D721Med (cell line): ENCODE data around the gene CACNA2D1.

Experiments
- DNase-seq: peaks from one replicate; pipeline ENCODE4 v3.0.0; 2011; ENCODE audit warnings: low spot score; ENCODE audit not compliant: insufficient read length
- FAIRE-seq: peaks from 2 replicates; lab custom pipeline; 2011; peaks lifted over from hg19 to GRCh38; lab: Jason Lieb, UNC
- CTCF ChIP-seq: IDR thresholded peaks from 2 replicates; pipeline ENCODE4 v1.5.1; 2012; ENCODE audit warnings: mild to moderate bottlenecking, control low read depth; ENCODE audit not compliant: insufficient read depth; ENCODE audit errors: missing control alignments

Gene CACNA2D1

GRCh38 chr7:81983406-81983805 lies 460.2 kb downstream of the CACNA2D1 start:
- peak; percentile 72 for FAIRE-seq
- no peak for TF ChIP-seq CTCF

DNA sequence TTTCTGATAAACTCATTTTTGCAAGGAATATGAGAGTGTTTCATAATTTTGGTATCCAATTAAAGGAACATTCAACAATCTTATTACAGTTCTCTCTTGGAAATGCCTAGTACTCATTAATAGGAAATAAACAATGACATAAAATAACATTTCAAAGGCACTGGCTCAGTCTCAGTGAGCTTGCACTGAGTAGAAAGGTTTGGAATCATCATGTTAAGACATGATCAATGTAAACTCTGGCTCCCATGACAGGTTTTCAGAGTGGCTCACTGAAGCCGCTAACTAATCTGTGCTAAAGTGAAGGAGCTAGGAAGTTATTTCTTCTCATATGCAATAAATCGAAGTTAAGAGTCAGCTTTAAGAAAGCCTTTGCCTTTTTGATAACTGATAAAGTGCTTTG lies 470.5 kb downstream of the CACNA2D1 start:
- TF ChIP-seq CTCF, result no peak

More at GRCh38 chr7:81983406-81983805, 460.2 kb downstream of the CACNA2D1 start:
- no peak for DNase-seq

GRCh38 chr7:81960026-81960425 lies 483.6 kb downstream of the CACNA2D1 start:
- peak; percentile 11 for FAIRE-seq
- no peak for DNase-seq
- no peak for TF ChIP-seq CTCF

More for the DNA sequence above, 470.5 kb downstream of the CACNA2D1 start:
- no peak for DNase-seq
- FAIRE-seq, result peak; percentile 64

GRCh38 chr7:81957517-81957916 lies 486.1 kb downstream of the CACNA2D1 start:
- TF ChIP-seq CTCF, result no peak
- DNase-seq (no peak), FAIRE-seq (no peak)

GRCh38 chr7:81956520-81956919 lies 487.1 kb downstream of the CACNA2D1 start:
- FAIRE-seq, result no peak
- no peak for DNase-seq
- TF ChIP-seq CTCF, result peak; percentile 59

- no peak for TF ChIP-seq CTCF
- FAIRE-seq, result no peak
Observed at GRCh38 chr7:81949306-81949705, 494.3 kb downstream of the CACNA2D1 start.

GRCh38 chr7:81944058-81944457 lies 499.5 kb downstream of the CACNA2D1 start:
- TF ChIP-seq CTCF, result no peak
- no peak for FAIRE-seq

More at GRCh38 chr7:81949306-81949705, 494.3 kb downstream of the CACNA2D1 start:
- no peak for DNase-seq

More at GRCh38 chr7:81944058-81944457, 499.5 kb downstream of the CACNA2D1 start:
- no peak for DNase-seq
